SH-SY5Y (cell line): ENCODE results near the gene DRC1.

Experiments
- GATA2 ChIP-seq: IDR thresholded peaks from 2 replicates; pipeline ENCODE4 v1.6.1; 2011; ENCODE audit warnings: mild to moderate bottlenecking, low read depth, low read length
- GATA3 ChIP-seq: IDR thresholded peaks from 2 replicates; pipeline ENCODE4 v1.6.1; 2011; ENCODE audit warnings: low read depth, mild to moderate bottlenecking, low read length, moderate library complexity

The DRC1 gene

DNA sequence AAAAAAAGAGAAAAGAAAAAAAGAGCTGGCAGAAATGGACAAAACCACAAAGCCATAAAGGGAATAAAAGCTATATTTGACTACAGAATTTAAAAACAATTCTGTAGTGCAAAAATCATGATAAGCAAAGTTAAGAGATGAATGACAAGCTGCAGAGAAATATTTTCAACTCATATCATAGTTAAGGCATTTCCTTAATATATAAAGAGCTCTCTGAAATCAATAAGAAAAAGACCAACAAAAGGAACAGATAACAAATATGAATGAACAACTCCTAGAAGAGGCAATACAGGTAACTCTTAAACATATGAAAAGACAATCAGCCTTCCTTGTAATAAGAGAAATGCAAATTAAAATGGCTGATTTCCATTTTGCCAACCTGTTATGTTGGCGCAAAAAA is 50.0 kb downstream of the DRC1 start:
- TF ChIP-seq GATA3, result no peak
- no peak for TF ChIP-seq GATA2

DNA sequence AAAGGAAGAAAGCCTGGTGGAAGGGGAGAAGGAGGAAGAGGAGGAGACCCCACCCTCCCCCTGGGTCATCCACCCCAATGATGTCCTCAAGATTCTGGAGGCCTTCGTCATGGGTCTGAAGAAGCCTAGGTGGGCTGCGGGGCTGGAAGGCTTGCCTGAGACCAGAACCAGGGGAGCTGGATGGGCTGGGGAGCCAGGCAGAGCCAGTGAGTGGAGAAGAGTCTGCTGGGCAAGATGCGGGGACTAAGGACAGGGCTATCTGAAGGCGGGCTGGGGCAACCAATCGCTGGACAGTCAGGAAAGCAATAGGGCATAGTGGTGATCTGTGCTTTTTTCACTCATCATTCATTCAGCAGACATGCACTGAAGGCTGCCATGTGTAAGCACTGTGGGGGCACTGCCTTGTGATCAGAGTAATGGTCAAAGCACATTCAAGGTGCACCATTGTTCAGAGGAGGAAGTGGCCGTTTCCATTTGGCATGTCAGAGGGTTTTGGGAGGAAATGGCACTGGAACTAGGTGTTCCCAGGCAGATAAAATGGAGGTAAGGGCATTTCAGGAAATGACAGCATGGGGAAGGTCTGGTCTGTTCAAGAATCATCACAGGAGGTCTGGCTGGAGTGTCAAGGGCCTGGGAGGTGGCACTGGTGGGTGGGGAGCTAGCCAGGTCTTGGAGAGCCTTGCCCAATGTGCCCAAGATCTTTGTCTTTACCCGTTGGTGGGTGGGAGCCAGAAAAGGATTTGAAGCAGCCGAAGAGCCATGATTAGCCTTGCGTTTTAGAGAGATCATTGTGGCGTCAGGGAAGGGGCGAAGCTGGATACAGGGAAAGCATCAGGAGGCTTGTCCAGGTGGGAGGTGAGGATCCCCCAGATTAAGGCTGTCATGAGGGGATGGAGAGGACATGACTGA is 52.0 kb downstream of the DRC1 start:
- TF ChIP-seq GATA2 (no peak), GATA3 (no peak)

DNA sequence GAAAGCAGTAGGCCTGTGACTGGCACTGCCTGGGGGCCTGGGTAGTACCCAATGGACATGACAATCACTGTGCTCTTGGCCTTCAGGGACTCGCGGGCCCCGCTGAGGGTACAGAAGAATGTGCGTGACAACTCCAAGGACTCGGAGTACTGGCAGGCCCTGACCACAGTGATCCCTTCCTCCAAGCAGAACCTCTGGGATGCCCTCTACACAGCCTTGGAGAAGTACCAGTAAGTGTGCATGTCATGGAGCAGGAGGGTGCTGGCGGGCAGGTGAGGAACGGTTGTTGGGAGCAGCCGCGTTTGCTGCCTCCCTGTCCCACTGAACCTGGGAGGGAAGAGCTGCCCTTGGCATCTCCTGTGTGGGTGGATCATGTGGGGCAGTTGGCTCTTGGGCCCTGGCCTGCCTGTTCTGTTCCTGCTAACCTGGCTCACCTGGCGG is 52.9 kb downstream of the DRC1 start:
- TF ChIP-seq GATA3 (no peak), GATA2 (no peak)

GRCh38 chr2:26455037-26455669 is 53.4 kb downstream of the DRC1 start:
- TF ChIP-seq GATA2 (no peak), GATA3 (no peak)

GRCh38 chr2:26455670-26456439 is 54.1 kb downstream of the DRC1 start:
- TF ChIP-seq GATA2 (no peak), GATA3 (no peak)

DNA sequence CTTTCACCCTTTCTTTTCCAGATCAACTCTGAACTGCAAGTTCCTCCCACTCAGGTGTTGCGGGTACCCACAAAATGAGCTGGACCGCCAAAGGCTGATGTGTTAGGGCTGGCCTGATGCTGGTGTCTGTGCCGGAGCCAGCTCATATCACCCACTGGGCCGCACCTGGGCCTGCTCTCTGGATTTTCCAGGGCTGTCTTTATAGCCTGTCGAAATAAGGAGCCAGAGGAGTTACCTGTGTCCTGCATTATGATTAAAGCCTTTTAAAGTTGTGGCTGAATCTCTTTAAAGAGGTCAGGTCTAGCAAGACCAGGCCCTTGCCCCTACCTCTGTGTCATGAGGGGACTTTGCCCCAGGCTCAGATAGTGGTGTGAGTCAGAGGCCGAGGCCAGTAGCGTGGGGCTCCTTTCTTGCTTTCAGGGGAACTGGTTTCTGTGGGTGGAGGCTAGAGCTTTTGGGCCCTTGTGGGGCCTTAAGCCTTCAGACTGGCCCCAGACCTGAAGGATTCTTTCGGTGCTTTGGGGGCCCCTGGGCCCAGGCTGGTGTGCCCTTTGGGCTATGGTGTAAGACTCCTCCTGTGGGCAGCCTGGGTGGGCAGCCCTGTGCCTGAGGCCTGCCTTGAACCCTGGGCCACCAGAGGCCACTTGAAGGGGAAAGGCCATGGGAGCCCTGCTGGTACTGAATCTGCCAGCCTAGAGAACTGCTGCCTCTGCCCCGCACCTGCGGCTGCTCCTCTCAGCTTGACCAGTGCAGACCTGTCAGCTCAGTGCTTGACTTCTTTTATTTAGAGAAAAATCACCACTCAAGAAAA is 54.9 kb downstream of the DRC1 start:
- TF ChIP-seq GATA3, result no peak
- no peak for TF ChIP-seq GATA2

- TF ChIP-seq GATA2, result no peak
- TF ChIP-seq GATA3, result no peak
These were observed 55.5 kb downstream of the DRC1 start for GRCh38 chr2:26457251-26457666.

- TF ChIP-seq GATA2 (no peak), GATA3 (no peak)
These were observed 56.1 kb downstream of the DRC1 start for GRCh38 chr2:26457695-26458364.

GRCh38 chr2:26458365-26459042 is 56.8 kb downstream of the DRC1 start:
- TF ChIP-seq GATA3 (no peak), GATA2 (no peak)

DNA sequence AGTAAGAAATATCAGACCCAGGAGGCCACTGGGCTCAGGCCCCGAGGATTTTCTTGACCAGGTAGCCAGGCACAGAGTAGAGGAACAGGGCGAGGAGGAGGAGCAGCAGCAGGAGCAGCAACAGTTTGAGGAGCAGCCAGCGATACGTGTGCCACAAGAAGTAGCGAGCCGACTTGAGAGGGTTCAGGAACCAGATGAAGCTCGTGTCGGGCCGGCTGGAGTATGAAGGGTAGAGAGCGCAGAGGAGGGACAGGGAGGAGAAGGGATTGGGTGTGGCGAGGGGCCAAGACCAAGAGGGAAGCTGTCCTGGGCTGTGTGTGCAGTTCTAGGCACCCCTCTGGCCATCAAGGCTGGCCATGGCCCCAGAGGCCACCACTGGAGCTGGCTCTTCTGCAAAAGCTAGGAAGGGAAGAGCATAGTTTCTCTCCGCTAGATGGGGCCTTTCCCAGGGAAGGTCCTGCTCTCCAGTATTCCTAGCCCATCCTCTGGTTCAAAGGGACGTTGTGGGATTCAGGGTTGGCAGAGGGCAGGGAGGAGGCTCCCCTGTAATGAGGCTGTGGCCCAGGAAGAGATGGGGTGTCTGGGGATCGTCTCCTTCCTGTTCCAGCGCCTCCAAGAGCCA is 58.4 kb downstream of the DRC1 start:
- TF ChIP-seq GATA3 (no peak), GATA2 (no peak)

DNA sequence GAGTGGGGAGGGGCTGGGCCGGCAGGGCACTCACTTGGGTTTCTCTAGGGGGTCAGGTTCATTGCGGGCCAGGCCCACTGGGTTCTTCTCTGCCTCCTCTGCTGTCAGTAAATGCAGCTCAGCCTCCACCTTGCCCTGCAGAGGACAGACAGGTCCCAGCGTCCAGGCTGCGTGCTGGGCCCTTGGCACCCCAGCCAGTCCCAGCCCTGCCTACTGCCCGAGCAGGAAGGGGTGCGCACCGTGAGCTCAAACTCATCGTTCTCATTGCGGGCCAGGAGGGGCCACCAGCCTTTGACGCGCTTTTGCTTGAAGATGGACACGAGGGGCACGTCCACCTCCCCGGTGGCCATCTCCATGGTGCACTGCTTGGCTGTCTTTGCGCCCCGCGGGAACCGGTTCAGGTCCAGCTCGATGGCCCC is 58.9 kb downstream of the DRC1 start:
- TF ChIP-seq GATA3 (no peak), GATA2 (no peak)

DNA sequence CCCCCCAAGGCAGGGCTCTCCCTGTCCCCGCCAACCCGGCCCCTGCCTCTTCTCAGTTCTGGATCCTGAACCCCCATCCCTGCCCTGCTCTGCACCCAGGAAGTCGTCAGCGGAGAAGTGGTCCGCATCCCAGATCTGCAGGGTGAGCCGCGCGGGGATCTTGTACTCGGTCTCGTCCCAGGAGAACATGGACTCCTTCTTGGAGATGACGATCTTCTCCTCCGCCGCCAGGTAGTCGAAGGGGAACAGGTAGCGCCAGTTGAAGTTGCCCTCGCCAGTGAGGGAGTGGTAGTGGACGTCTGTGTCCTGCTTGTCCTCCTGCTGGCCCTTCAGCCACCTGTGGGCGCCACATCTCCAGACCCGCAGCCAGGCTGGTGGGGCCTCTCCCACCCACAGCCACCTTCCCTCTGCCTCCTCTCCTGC is 59.9 kb downstream of the DRC1 start:
- no peak for TF ChIP-seq GATA2
- TF ChIP-seq GATA3, result no peak
